ENCODE data around the gene FLNC. TPM values are rescaled to one million over a fixed set of nuclear protein-coding genes. Genes with fewer than 3 reads are reported as not detected.

The FLNC gene
- total and polyA plus RNA-seq, 2 donors (not counting 1 experiment from before 2014, with no cell fraction given): 0.01 TPM; not detected in 1

DNA sequence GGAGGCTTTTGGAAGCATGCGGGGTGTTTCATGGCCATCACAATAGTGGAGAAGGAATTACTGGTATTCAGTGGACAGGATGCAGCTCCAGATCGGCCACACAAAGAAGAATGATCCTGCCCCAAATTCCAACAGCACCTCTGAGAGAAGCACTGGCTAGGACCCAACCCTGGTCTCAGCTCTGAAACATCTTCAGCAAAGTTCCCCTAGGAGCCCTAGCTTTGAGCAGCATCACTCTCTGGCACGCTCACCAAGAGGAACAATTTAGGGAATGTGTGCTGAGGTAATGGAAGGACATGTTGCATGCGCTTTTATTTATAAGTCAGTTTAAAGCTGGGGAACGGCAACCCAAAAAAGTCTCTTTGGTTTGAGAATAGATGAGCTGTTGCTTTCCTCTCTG is 49.1 kb upstream of the FLNC start:
- ATAC-seq (ENCODE audit: low read depth): no peak
- Histone ChIP-seq H3K36me3 (replicated peaks in 1 of 2; ENCODE audit: control extremely low read depth in 1 of 2, control insufficient read depth in 1 of 2, extremely low read depth in 1 of 2, insufficient read depth in 2 of 2, low read length in 1 of 2) (no peaks in the 10 kb centered on the region), H4K20me1 (ENCODE audit: control insufficient read depth, insufficient read depth, low read length, poor library complexity, severe bottlenecking) (no peaks in the 10 kb centered on the region), H3K27me3 (replicated peaks in 1 of 4; ENCODE audit: control extremely low read depth in 1 of 4, control insufficient read depth in 3 of 4, insufficient read depth in 4 of 4, low read length in 3 of 4) (peaks cover 0 to 7% (median 2%) of the 10 kb centered on the region in 4 experiments), H3K79me2 (ENCODE audit: control insufficient read depth, insufficient read depth, low read length) (no peaks in the 10 kb centered on the region), H3K9me3 (ENCODE audit: control extremely low read depth in 1 of 3, control insufficient read depth in 2 of 3, insufficient read depth in 1 of 3, low read length in 2 of 3) (peaks cover 2 to 7% (median 3%) of the 10 kb centered on the region in 3 donors), H3K9ac (ENCODE audit: low read length) (no peak overlapping the region), H3K4me2 (replicated peaks; ENCODE audit: low read depth, low read length, poor library complexity, severe bottlenecking) (no peak overlapping the region), H3K4me3 (ENCODE audit: control extremely low read depth in 1 of 5, extremely low read depth in 1 of 5, insufficient read depth in 1 of 5, low read depth in 2 of 5, low read length in 4 of 5) (no peak overlapping the region), H3K4me1 (ENCODE audit: control insufficient read depth in 2 of 2, insufficient read depth in 2 of 2, low read length in 2 of 2) (no peaks in the 10 kb centered on the region), H2AFZ (ENCODE audit: insufficient read depth, low read depth, low read length, poor library complexity, severe bottlenecking) (no peak overlapping the region), H3K27ac (ENCODE audit: low read length in 2 of 2) (no peak overlapping the region)
- intact Hi-C loops (cut with micrococcal nuclease): no loop called here
- peaks cover 7% of the 10 kb centered on the region for H3K9me3 Mint-ChIP-seq (ENCODE audit: insufficient read depth)
- ChIA-PET CTCF (interaction anchor here (0.9 to 1.1 kb wide), 2 partner anchors 11 to 43 kb away, joined by 3 to 5 read pairs; partner anchors contain the start of gene CCDC136), POLR2A (no interaction called here)
- peaks cover 7% of the 10 kb centered on the region for H3K27me3 Mint-ChIP-seq
- 93% methylated on average over 2 of the region's 5 CpGs for WGBS (ENCODE audit: insufficient coverage)
- no peak overlapping the region for H3K27ac Mint-ChIP-seq
- no peak for DNase-seq
- H3K4me3 Mint-ChIP-seq: no peak overlapping the region
- TF ChIP-seq, protein P1, sequence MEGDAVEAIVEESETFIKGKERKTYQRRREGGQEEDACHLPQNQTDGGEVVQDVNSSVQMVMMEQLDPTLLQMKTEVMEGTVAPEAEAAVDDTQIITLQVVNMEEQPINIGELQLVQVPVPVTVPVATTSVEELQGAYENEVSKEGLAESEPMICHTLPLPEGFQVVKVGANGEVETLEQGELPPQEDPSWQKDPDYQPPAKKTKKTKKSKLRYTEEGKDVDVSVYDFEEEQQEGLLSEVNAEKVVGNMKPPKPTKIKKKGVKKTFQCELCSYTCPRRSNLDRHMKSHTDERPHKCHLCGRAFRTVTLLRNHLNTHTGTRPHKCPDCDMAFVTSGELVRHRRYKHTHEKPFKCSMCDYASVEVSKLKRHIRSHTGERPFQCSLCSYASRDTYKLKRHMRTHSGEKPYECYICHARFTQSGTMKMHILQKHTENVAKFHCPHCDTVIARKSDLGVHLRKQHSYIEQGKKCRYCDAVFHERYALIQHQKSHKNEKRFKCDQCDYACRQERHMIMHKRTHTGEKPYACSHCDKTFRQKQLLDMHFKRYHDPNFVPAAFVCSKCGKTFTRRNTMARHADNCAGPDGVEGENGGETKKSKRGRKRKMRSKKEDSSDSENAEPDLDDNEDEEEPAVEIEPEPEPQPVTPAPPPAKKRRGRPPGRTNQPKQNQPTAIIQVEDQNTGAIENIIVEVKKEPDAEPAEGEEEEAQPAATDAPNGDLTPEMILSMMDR (IDR thresholded peaks at IDR 0.05): no peak
- TF ChIP-seq EZH2 (IDR thresholded peaks at IDR 0.05; ENCODE audit: borderline replicate concordance, insufficient read depth, low read depth, low read length, poor library complexity, severe bottlenecking): no peak
- H3K4me1 Mint-ChIP-seq: no peaks in the 10 kb centered on the region

GRCh38 chr7:128781851-128782250 is 48.4 kb upstream of the FLNC start:
- Histone ChIP-seq H3K9ac (ENCODE audit: low read length) (no peak overlapping the region), H3K4me1 (ENCODE audit: control insufficient read depth in 2 of 2, insufficient read depth in 2 of 2, low read length in 2 of 2) (no peaks in the 10 kb centered on the region), H3K27me3 (replicated peaks in 1 of 4; ENCODE audit: control extremely low read depth in 1 of 4, control insufficient read depth in 3 of 4, insufficient read depth in 4 of 4, low read length in 3 of 4) (peaks cover 0 to 7% (median 2%) of the 10 kb centered on the region in 4 experiments), H3K27ac (ENCODE audit: low read length in 2 of 2) (no peak overlapping the region), H3K4me2 (replicated peaks; ENCODE audit: low read depth, low read length, poor library complexity, severe bottlenecking) (no peak overlapping the region), H2AFZ (ENCODE audit: insufficient read depth, low read depth, low read length, poor library complexity, severe bottlenecking) (no peak overlapping the region), H3K4me3 (ENCODE audit: control extremely low read depth in 1 of 5, extremely low read depth in 1 of 5, insufficient read depth in 1 of 5, low read depth in 2 of 5, low read length in 4 of 5) (no peak overlapping the region), H3K79me2 (ENCODE audit: control insufficient read depth, insufficient read depth, low read length) (no peaks in the 10 kb centered on the region), H3K9me3 (ENCODE audit: control extremely low read depth in 1 of 3, control insufficient read depth in 2 of 3, insufficient read depth in 1 of 3, low read length in 2 of 3) (peaks cover 2 to 7% (median 3%) of the 10 kb centered on the region in 3 donors), H3K36me3 (replicated peaks in 1 of 2; ENCODE audit: control extremely low read depth in 1 of 2, control insufficient read depth in 1 of 2, extremely low read depth in 1 of 2, insufficient read depth in 2 of 2, low read length in 1 of 2) (no peaks in the 10 kb centered on the region), H4K20me1 (ENCODE audit: control insufficient read depth, insufficient read depth, low read length, poor library complexity, severe bottlenecking) (no peaks in the 10 kb centered on the region)
- CTCF ChIA-PET: interaction anchor here (0.9 kb wide), 1 partner anchor 42 kb away, joined by 5 read pairs; no protein-coding TSS in a partner anchor
- POLR2A ChIA-PET: interaction anchor here (0.6 kb wide), 1 partner anchor 79 kb away, joined by 3 read pairs; no protein-coding TSS in a partner anchor
- ATAC-seq (ENCODE audit: low read depth) (no peak), DNase-seq (no peak)
- H3K27ac Mint-ChIP-seq: no peak overlapping the region
- H3K9me3 Mint-ChIP-seq (ENCODE audit: insufficient read depth): peaks cover 7% of the 10 kb centered on the region
- no peaks in the 10 kb centered on the region for H3K4me1 Mint-ChIP-seq
- TF ChIP-seq EZH2 (IDR thresholded peaks at IDR 0.05; ENCODE audit: borderline replicate concordance, insufficient read depth, low read depth, low read length, poor library complexity, severe bottlenecking): no peak
- TF ChIP-seq, protein P1 (IDR thresholded peaks at IDR 0.05): no peak
- no peak overlapping the region for H3K4me3 Mint-ChIP-seq
- intact Hi-C loops (cut with micrococcal nuclease): no loop called here
- WGBS (ENCODE audit: insufficient coverage): 56% methylated on average over 1 of the region's 3 CpGs
- H3K27me3 Mint-ChIP-seq: peaks cover 3% of the 10 kb centered on the region

Measured in B cell (primary cell).